Gastroesophageal sphincter (tissue), 4 donors: ENCODE measurements around the gene FREM1. TPM values are rescaled to one million over a fixed set of nuclear protein-coding genes. Genes with fewer than 3 reads are reported as not detected.

Source experiments
- ATAC-seq: fragments of 150-250 bp; one replicate; pipeline ENCODE4 v1.9.1; 2016; ENCODE audit warnings: mild to moderate bottlenecking, moderate library complexity
- H3K27ac ChIP-seq, 4 donors: fragments of 200-600 bp; sonication (generic) in 3 of 4; 1 replicate in 3 of 4; 2 replicates in 1 of 4; pipeline ENCODE4 v1.5.1; 2016 to 2019
- H3K27me3 ChIP-seq: fragments of 200-600 bp; sonication (generic); one replicate; pipeline ENCODE4 v1.5.1; 2019
- H3K36me3 ChIP-seq, 2 donors: fragments of 200-600 bp; sonication (generic); one replicate each; pipeline ENCODE4 v1.5.1; 2019; ENCODE audit warnings: control low read depth in 1 of 2
- H3K4me1 ChIP-seq, 3 donors: fragments of 200-600 bp; sonication (generic); 1 replicate in 2 of 3; 2 replicates in 1 of 3; pipeline ENCODE4 v1.5.1; 2016 to 2019; ENCODE audit warnings: control low read depth in 2 of 3
- H3K4me3 ChIP-seq, 2 donors: fragments of 200-600 bp; sonication (generic); one replicate each; pipeline ENCODE4 v1.5.1; 2019; ENCODE audit warnings: mild to moderate bottlenecking in 1 of 2, moderate library complexity in 1 of 2
- H3K9me3 ChIP-seq, 3 donors: fragments of 200-600 bp; sonication (generic); one replicate each; pipeline ENCODE4 v1.5.1; 2017 to 2019; ENCODE audit warnings: control low read depth in 2 of 3
- CTCF ChIP-seq, 4 experiments: fragments of 200-600 bp in 2 of 4; fragments of 450-650 bp in 2 of 4; sonication (generic) in 1 of 4; IDR thresholded peaks; one replicate each; pipeline ENCODE4 v1.5.1; 2017 to 2019; ENCODE audit warnings: antibody characterized with exemption in 4 of 4, mild to moderate bottlenecking in 2 of 4, moderate library complexity in 2 of 4
- EP300 ChIP-seq: sonication (generic); formaldehyde crosslinking; IDR thresholded peaks from one replicate; pipeline ENCODE4 v1.6.1; 2017; ENCODE audit warnings: antibody characterized with exemption, mild to moderate bottlenecking
- POLR2A ChIP-seq, 2 donors: fragments of 450-650 bp; IDR thresholded peaks; one replicate each; pipeline ENCODE4 v1.6.1; 2017; ENCODE audit warnings: antibody characterized with exemption in 2 of 2, mild to moderate bottlenecking in 2 of 2, moderate library complexity in 1 of 2
- POLR2AphosphoS5 ChIP-seq: sonication (generic); formaldehyde crosslinking; IDR thresholded peaks from one replicate; pipeline ENCODE4 v1.6.1; 2017; ENCODE audit warnings: antibody characterized with exemption
- WGBS, 2 donors: methylation state at CpG; one replicate each; pipeline ENCODE4 v1.1.5; 2018; ENCODE audit warnings: low coverage in 1 of 2; 5-methylcytosine and 5-hydroxymethylcytosine counted together
- total RNA-seq, 4 donors: library from RNA; depleted of rRNA; stranded (reverse); fragments of >200 nt; gene quantifications; one replicate each; pipeline ENCODE4 v1.1.0, GENCODE V29; 2016

Gene FREM1
- total RNA-seq, 4 donors from 2014 or later: 0.59 to 4.8 (median 2.7) TPM

GRCh38 chr9:14819183-14819582, 91.0 kb downstream of the FREM1 start:
- H3K9me3 ChIP-seq: no peaks in the 10 kb centered on the region
- no peaks in the 10 kb centered on the region for H3K4me1 ChIP-seq
- no peak overlapping the region for H3K27ac ChIP-seq
- H3K27me3 ChIP-seq: no peaks in the 10 kb centered on the region
- WGBS, 2 donors: 73 to 77% methylated on average over 4 of the region's 4 CpGs
- no peak for TF ChIP-seq CTCF (IDR thresholded peaks at IDR 0.05)
- TF ChIP-seq EP300: no peak
- no peak for TF ChIP-seq POLR2AphosphoS5
- TF ChIP-seq POLR2A (IDR thresholded peaks at IDR 0.05): no peak
- no peak for ATAC-seq
- H3K36me3 ChIP-seq: no peaks in the 10 kb centered on the region
- no peak overlapping the region for H3K4me3 ChIP-seq

GRCh38 chr9:14814249-14814628, 96.0 kb downstream of the FREM1 start:
- Histone ChIP-seq H3K27ac (no peak overlapping the region), H3K9me3 (no peaks in the 10 kb centered on the region), H3K36me3 (peaks cover 0 to 6% of the 10 kb centered on the region in 2 donors), H3K4me1 (no peaks in the 10 kb centered on the region), H3K4me3 (no peak overlapping the region), H3K27me3 (no peaks in the 10 kb centered on the region)
- TF ChIP-seq EP300 (no peak), CTCF (IDR thresholded peaks at IDR 0.05) (no peak), POLR2AphosphoS5 (no peak), POLR2A (IDR thresholded peaks at IDR 0.05) (no peak)
- no peak for ATAC-seq

DNA sequence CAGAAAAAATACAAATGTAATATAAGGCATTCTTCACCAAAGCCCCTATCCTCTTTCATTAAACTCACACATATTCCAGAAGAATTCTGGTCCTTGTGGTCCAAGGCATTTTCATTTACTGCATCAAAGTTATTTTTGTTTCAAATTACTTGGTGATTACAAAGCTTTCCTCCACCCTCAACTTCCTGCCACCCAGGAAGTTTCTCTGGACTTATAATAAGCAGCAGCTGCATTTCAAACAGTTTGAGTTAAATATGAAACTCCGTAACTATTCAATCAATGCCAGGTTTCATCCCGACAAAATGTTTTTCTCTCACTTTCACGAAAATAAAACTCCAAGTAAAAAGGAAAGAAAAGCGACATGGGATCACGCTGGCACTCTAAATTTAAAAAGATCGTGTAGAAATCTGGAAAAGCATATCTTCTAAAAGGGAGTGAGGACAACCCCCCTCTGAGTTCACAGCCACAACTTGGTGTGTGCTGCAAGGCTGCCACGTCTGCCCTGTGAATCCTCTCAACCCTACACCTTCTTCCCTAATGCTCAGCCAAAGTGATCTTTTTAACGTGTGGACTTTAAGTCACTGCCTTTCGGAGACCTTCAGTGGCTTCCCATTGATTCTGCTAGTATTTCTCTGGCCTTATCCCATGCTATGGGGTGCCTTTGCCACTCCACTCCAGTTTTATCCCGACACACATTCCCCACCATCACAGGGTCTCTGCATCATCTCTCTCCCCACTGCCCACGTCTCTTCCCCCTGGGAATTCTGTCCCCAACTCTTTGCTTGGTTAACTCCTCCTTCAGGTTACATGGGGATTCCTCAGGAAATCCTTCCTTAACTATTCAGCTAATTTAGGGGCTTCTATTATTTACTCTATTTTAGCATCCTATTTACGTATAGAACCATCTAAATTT, 96.6 kb downstream of the FREM1 start:
- H3K27ac ChIP-seq: no peak overlapping the region
- no peak overlapping the region for H3K4me3 ChIP-seq
- peaks cover 0 to 6% of the 10 kb centered on the region in 2 donors for H3K36me3 ChIP-seq
- ATAC-seq: no peak
- TF ChIP-seq POLR2AphosphoS5 (no peak), CTCF (IDR thresholded peaks at IDR 0.05) (no peak), EP300 (no peak), POLR2A (IDR thresholded peaks at IDR 0.05) (no peak)
- no peaks in the 10 kb centered on the region for H3K9me3 ChIP-seq
- H3K27me3 ChIP-seq: no peaks in the 10 kb centered on the region
- no peaks in the 10 kb centered on the region for H3K4me1 ChIP-seq
- 46 to 59% methylated on average over 12 of the region's 12 CpGs for WGBS, 2 donors

DNA sequence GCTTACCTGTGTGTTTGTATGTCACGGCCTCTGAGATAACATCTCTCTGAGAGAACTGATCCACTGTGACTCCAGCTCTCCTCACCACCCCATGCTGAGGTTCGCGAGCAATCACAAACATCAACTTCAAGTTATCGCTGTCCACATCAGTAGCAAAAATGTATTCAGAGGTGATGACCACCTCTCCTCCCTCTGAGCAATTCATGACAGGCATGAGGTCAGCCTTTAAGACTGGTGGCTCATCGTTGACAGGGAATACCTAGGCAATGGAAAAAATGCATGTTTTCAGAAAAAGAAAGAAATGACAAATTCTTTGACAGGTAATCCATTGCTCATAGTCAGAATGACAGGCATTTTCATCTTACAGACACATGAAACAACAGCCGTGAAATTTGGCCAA, 97.4 kb downstream of the FREM1 start:
- 89 to 93% methylated on average over 2 to 4 of the region's 6 CpGs for WGBS, 2 donors
- H3K36me3 ChIP-seq: peaks cover 0 to 6% of the 10 kb centered on the region in 2 donors
- no peaks in the 10 kb centered on the region for H3K27me3 ChIP-seq
- H3K4me1 ChIP-seq: no peaks in the 10 kb centered on the region
- TF ChIP-seq POLR2AphosphoS5 (no peak), EP300 (no peak), CTCF (IDR thresholded peaks at IDR 0.05) (no peak), POLR2A (IDR thresholded peaks at IDR 0.05) (no peak)
- H3K4me3 ChIP-seq: no peak overlapping the region
- H3K27ac ChIP-seq: no peak overlapping the region
- no peak for ATAC-seq
- no peaks in the 10 kb centered on the region for H3K9me3 ChIP-seq

- no peak overlapping the region for H3K4me3 ChIP-seq
- H3K9me3 ChIP-seq: no peaks in the 10 kb centered on the region
- ATAC-seq: no peak
- TF ChIP-seq EP300 (no peak), CTCF (IDR thresholded peaks at IDR 0.05) (no peak), POLR2A (IDR thresholded peaks at IDR 0.05) (no peak), POLR2AphosphoS5 (no peak)
- no peak overlapping the region for H3K27ac ChIP-seq
- no peaks in the 10 kb centered on the region for H3K27me3 ChIP-seq
- peaks cover 0 to 6% of the 10 kb centered on the region in 2 donors for H3K36me3 ChIP-seq
- H3K4me1 ChIP-seq: no peaks in the 10 kb centered on the region
These were observed 98.4 kb downstream of the FREM1 start for GRCh38 chr9:14811844-14812243.
